NCI-H1436 (cell line): Measurements from ENCODE around the gene TBC1D1.

Experiments used
- DNase-seq: peaks from one replicate; lab custom pipeline; 2025; lab: John Stamatoyannopoulos, UW

Gene TBC1D1

GRCh38 chr4:37928426-37929416 is 37.8 kb downstream of the TBC1D1 start:
- DNase-seq = no peak

- no peak for DNase-seq
Observed at GRCh38 chr4:37934096-37934495, 43.2 kb downstream of the TBC1D1 start.

GRCh38 chr4:37934609-37935008 is 43.7 kb downstream of the TBC1D1 start:
- no peak for DNase-seq

GRCh38 chr4:37935026-37935425 is 44.1 kb downstream of the TBC1D1 start:
- no peak for DNase-seq

- DNase-seq = no peak
Observed at GRCh38 chr4:37936889-37937498, 46.1 kb downstream of the TBC1D1 start.

DNA sequence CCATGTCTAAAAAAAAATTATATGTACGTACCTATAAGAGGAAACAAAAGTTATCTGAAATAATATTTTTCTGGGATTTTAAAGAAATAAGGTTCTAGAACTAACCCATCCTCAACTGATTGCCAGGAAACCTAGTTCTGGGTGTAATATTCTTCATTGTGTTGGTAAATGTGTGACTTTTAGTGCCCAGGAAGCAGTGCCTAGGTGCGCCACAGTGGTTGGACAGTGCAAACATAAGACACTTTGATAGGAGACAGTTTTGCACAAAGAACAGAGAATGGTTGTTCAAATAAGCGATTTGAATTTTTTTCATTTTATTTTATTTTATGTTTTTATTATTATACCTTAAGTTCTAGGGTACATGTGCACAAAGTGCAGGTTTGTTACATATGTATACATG is 47.3 kb downstream of the TBC1D1 start:
- no peak for DNase-seq

- no peak for DNase-seq
Observed at GRCh38 chr4:37946503-37947179, 55.8 kb downstream of the TBC1D1 start.

DNA sequence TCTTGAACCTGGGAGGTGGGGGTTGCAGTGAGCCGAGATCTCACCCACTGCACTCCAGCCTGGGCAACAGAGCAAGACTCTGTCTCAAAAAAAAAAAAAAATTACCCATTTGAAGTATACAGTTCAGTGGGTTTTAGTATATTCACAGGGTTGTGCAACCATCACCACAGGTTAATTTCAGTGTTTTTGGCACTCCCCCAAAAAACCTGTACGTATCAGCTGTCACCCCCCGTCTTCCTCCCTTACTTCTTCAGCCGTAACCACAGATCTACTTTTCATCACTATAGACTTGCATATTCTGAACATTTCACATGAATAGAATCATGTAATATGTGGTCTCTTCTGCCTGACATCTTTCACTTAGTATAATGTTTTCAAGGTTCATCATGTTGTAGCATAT is 57.7 kb downstream of the TBC1D1 start:
- DNase-seq = no peak

- no peak for DNase-seq
Observed at GRCh38 chr4:37949636-37950426, 58.9 kb downstream of the TBC1D1 start.

DNA sequence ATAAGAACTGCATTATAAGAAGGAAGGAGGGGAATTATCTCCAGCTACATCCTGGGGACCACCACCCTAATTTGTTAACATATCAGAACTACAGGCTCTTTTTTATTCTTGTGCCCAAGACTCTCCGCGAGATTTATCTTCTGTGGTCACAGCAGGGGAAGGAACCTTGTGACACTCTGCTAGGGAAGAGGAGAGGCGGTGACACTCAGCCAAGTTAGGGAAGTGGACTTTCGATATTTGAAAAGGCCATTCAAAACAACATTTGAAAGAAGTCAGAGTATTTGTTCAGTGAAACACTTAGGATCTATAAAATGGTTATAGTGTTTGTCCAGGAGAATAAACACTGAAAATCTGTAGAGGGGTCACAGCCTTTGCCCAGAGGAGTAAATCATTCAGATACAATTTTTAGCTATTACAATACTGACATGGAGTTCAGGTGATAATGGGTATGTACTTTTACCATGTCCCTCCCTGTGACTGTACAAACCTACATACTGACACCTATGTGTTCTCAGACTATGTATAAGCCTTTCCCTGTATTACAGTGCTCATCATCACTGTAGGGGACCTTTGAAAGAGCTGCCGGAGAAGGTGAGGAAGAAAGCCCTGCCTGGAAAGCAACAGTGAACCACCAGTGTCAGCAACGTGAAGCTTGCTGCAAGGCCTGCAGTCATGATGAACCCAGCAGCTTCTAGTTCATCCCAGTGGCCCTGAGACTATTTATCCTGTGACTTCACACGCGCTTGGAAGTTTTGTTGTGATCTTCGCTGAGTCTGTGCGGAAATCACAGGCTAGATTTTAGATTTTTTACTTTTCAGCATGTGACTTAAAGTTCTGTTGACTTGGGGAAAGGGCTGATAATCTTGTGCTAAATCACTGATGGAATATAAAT is 60.8 kb downstream of the TBC1D1 start:
- DNase-seq = no peak

GRCh38 chr4:37953156-37953555 is 62.3 kb downstream of the TBC1D1 start:
- no peak for DNase-seq

GRCh38 chr4:37953620-37954293 is 62.9 kb downstream of the TBC1D1 start:
- DNase-seq = no peak

DNA sequence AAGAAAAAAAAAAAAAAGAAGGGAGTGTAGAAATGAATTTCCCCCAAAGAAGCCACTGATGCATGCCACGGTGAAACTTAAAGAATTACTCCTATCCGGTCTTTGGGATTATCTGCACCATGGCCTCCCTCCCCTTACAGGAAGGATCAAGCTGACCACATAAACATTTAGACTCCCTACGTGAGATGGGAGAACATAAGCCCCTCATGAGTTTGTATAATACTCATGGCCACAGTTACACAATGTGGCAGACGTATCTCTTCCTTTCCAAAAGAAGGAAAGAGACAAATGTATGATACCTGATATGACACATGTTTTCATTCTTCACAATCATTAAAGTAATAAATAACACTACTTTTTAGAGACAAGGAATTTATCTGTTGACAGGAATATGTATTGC is 66.1 kb downstream of the TBC1D1 start:
- no peak for DNase-seq

GRCh38 chr4:37958932-37959331 is 68.0 kb downstream of the TBC1D1 start:
- no peak for DNase-seq

- DNase-seq = no peak
Observed at GRCh38 chr4:37960098-37960497, 69.2 kb downstream of the TBC1D1 start, which contains the start of gene PTTG2. TSS of gene PTTG2 (plus strand) at chr4:37960398. CDS start at chr4:37960435, 37 bp downstream.

DNA sequence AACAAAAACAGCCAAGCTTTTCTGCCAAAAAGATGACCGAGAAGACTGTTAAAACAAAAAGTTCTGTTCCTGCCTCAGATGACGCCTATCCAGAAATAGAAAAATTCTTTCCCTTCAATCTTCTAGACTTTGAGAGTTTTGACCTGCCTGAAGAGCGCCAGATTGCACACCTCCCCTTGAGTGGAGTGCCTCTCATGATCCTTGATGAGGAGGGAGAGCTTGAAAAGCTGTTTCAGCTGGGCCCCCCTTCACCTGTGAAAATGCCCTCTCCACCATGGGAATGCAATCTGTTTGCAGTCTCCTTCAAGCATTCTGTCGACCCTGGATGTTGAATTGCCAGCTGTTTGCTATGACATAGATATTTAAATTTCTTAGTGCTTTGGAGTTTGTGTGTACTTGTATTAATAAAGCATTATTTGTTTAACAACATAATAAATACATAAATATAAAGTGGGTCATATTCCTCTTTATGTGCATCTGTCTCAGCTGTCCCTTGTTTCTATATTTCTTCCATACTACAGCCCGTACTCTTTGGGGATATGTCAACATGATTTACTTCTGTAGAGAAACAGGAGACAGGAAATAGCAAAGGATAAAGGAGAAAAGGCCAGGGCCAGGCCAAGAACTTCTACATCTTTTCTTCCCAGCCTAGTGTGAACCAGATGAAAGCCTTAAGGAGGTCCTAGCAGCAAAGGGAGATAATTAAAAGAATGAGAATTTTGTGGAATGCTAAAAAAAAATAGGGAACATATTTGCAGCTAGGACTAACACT is 70.0 kb downstream of the TBC1D1 start:
- no peak for DNase-seq

- DNase-seq = no peak
Observed at GRCh38 chr4:37964734-37965457, 74.0 kb downstream of the TBC1D1 start.

- no peak for DNase-seq
Observed at GRCh38 chr4:37966044-37966443, 75.2 kb downstream of the TBC1D1 start.

DNA sequence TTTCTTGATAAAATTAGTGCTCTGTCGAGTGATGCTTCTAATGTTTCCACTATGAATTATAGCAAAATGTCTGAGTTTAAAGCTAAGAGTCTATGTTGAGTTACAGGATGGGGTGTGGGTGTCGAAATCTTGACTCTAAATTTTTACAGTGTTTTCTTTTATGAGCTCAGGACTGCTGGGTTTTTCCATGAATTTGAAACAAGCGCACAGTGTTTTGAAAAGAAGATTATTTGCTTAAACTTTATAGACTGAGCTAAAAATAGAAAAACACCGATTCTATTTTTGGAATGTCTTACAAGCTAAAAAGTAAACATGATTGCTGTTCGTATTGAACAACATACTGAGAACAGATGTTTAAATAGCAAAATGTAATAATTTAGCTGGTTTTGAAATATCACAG is 76.9 kb downstream of the TBC1D1 start:
- no peak for DNase-seq
